ENCODE data around the gene TMEM50A.
"Not testable (repeated sequence)": the region's sequence is repeated elsewhere in the genome, so short reads cannot be mapped to it uniquely, and the experiment has no call there.

The TMEM50A gene

GRCh38 chr1:25389721-25390120 lies 51.6 kb downstream of the TMEM50A start:
- DNase-seq, result not testable (repeated sequence)

GRCh38 chr1:25392841-25393240 lies 54.7 kb downstream of the TMEM50A start:
- DNase-seq, result no peak

- not testable (repeated sequence) for DNase-seq
These were observed 59.4 kb downstream of the TMEM50A start for GRCh38 chr1:25397549-25397948.

- DNase-seq, result not testable (repeated sequence)
These were observed 59.9 kb downstream of the TMEM50A start for GRCh38 chr1:25398079-25398478.

- DNase-seq, result peak; percentile 24
These were observed 65.0 kb downstream of the TMEM50A start for GRCh38 chr1:25402947-25403803.

GRCh38 chr1:25405731-25406305 lies 67.7 kb downstream of the TMEM50A start:
- DNase-seq, result not testable (repeated sequence)

GRCh38 chr1:25409641-25410427 lies 71.7 kb downstream of the TMEM50A start:
- peak; percentile 67 for DNase-seq
